Right renal pelvis (tissue), 4 donors: ENCODE results near the gene MNT. TPM values are rescaled to one million over a fixed set of nuclear protein-coding genes. Genes with fewer than 3 reads are reported as not detected.
A peak's percentile ranks its signal among the peaks of the same experiment; 100 is the strongest.
"Not testable (repeated sequence)": the region's sequence is repeated elsewhere in the genome, so short reads cannot be mapped to it uniquely, and the experiment has no call there.

Source experiments
- DNase-seq, 4 donors: peaks; one replicate each; pipeline ENCODE4 v3.0.0-alpha.2; 2013; ENCODE audit warnings: low read depth in 4 of 4, low spot score in 3 of 4, missing footprints in 1 of 4
- polyA plus RNA-seq, 4 donors: library from polyadenylated mRNA; unstranded; fragments of 120-200 nt; gene quantifications; one replicate each; pipeline ENCODE4 v1.2.1, GENCODE V29; 2013; ENCODE audit not compliant: insufficient read length in 4 of 4

Gene MNT, protein sequence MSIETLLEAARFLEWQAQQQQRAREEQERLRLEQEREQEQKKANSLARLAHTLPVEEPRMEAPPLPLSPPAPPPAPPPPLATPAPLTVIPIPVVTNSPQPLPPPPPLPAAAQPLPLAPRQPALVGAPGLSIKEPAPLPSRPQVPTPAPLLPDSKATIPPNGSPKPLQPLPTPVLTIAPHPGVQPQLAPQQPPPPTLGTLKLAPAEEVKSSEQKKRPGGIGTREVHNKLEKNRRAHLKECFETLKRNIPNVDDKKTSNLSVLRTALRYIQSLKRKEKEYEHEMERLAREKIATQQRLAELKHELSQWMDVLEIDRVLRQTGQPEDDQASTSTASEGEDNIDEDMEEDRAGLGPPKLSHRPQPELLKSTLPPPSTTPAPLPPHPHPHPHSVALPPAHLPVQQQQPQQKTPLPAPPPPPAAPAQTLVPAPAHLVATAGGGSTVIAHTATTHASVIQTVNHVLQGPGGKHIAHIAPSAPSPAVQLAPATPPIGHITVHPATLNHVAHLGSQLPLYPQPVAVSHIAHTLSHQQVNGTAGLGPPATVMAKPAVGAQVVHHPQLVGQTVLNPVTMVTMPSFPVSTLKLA
- 10 to 100 TPM; 13.3 to 16.2 (median 14.0) TPM for polyA plus RNA-seq

- DNase-seq, result peak in 3 of 4 donors; percentile 82 to 89 (median 87)
Measured at GRCh38 chr17:2400877-2401425, at the start of gene MNT. Gene MNT (minus strand): TSS chr17:2401060. CDS start chr17:2400712, 348 bp downstream.

GRCh38 chr17:2450016-2450650, 49.3 kb upstream of the MNT start:
- DNase-seq, result no peak

DNA sequence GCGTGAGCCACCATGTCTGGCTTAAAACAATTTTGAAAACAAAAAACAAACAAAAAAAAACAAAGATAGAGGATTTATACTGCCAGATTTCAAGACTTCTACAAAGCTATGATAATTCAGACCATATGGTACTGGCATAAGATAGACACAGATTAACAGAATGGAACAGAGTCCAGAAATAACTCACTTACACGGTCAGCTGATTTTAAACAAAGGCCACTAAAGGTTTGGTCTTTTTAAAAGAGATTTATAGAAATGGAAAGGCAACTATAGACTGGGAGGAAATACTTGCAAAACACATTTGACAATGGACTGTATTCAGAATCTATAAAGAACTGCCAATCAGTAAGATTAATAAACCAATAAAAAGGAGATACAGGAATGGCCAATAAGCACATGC, 48.6 kb upstream of the MNT start:
- no peak for DNase-seq

GRCh38 chr17:2447479-2447878, 46.6 kb upstream of the MNT start:
- not testable (repeated sequence) for DNase-seq

GRCh38 chr17:2445638-2446037, 44.8 kb upstream of the MNT start:
- no peak for DNase-seq

- DNase-seq, result no peak
Measured at GRCh38 chr17:2444382-2444781, 43.5 kb upstream of the MNT start.

DNA sequence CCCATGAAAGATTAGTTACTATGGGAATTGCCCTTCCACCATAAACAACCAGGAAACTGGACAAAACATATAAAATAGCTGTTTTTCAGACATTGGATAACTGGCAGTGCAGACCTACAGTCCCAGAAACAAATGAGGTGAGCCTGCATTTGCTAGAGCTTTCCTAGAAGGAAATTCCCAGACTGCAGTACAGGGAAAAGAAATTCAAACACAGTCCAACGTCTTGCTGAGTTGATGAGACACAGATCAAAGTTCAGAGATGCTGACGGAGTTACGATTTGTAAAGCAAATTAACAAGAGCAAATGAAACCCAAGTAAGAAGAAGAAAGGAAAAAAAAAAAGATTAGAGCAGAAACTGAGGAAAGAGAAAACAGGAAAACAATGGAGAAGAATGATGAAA, 41.3 kb upstream of the MNT start:
- no peak for DNase-seq

DNA sequence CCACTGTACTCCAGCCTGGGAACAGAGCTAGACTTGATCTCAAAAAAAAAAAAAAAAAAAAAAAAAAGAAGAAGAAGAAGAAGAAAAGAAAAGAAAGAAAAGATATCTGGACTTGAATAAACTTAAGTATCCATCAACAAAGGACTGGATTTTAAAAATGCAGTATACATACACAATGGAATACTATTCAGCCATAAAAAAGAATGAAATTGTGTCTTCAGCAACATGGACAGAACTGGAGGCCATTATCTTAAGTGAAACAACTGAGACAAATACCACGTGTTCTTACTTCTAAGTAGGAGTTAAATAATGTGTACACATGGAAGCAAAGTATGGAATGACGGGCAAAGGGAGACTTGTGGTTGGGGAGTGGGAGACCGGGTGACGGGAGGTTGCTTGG, 40.1 kb upstream of the MNT start:
- DNase-seq, result no peak

DNA sequence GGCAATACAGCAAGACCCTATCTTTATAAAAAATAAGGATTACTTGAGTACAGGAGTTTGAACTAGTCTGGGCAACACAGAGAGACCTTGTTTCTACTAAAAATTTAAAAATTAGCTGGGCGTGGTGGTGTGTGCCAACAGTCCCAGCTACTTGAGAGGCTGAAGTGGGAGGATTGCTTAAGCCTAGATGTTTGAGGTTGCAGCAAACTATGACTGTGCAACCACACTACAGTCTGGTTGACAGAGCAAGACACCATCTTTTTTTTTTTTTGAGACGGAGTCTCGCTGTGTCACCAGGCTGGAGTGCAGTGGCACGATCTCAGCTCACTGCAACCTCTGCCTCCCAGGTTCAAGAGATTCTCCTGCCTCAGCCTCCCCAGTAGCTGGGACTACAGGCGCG, 39.1 kb upstream of the MNT start:
- not testable (repeated sequence) for DNase-seq

GRCh38 chr17:2438823-2439222, 38.0 kb upstream of the MNT start:
- no peak for DNase-seq

DNA sequence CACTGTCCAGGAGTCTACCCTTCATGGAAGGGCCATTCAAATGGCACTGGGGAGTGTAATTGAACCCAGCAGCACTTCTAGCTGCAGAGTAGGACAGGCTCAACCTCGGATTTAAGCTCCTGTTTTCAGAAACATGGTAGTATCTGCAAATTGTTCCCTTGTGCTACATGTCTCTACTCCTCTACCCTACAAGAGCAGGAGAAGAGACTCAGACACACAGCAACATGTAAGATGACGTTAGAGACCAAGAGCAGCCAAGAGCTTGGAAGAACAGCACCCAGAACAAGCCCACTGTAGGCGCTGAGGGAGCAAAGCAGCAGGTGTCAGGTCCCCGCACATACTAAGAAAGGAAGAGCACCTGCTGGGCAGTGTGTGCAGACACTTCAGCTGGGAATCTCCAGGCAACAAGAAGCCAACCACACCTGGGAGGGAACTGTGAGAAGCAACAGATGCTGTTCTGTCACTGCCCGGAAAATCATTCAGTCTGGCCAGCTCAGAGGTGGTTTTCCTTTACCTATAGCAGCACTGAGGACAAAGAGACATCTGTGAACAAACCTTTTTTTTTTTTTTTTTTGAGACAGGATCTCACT, 35.6 kb upstream of the MNT start:
- no peak for DNase-seq

DNA sequence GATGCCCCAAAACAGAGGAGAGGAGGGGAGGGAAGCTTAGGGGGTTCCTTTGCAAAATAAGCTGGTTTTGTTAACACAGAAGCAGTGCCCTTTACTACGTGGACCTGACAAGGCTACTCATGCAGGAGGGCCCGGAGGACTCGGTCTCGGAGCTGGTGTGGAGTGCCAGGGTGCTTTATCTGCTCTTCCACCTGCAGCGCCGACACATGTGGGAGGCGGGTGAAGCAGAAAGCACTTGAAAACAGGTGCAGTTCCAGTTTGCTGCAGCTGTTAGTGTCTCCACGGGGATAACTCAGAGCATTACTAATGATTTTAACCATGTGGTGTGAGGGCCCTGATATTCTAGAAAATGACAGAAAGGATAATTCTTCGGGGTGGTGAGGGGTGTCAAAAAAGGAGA, 35.0 kb upstream of the MNT start:
- no peak for DNase-seq

GRCh38 chr17:2435181-2435741, 34.4 kb upstream of the MNT start:
- DNase-seq, result no peak

GRCh38 chr17:2433696-2434095, 32.8 kb upstream of the MNT start:
- DNase-seq, result no peak

GRCh38 chr17:2427910-2428309, 27.1 kb upstream of the MNT start:
- no peak for DNase-seq

- no peak for DNase-seq
Measured at GRCh38 chr17:2427215-2427614, 26.4 kb upstream of the MNT start.

GRCh38 chr17:2423271-2423670, 22.4 kb upstream of the MNT start:
- no peak for DNase-seq

- DNase-seq, result no peak
Measured at GRCh38 chr17:2421315-2422147, 20.7 kb upstream of the MNT start.

GRCh38 chr17:2420176-2420575, 19.3 kb upstream of the MNT start:
- no peak for DNase-seq

GRCh38 chr17:2419486-2419885, 18.6 kb upstream of the MNT start:
- DNase-seq, result no peak
